Glomerular visceral epithelial cell (primary cell): ENCODE data around the gene NSMCE4A.
"Not testable (repeated sequence)": the region's sequence is repeated elsewhere in the genome, so short reads cannot be mapped to it uniquely, and the experiment has no call there.

Experiments used
- DNase-seq: peaks from one replicate; pipeline ENCODE4 v3.0.0-alpha.2; 2016; ENCODE audit errors: extremely low spot score

Gene NSMCE4A, protein sequence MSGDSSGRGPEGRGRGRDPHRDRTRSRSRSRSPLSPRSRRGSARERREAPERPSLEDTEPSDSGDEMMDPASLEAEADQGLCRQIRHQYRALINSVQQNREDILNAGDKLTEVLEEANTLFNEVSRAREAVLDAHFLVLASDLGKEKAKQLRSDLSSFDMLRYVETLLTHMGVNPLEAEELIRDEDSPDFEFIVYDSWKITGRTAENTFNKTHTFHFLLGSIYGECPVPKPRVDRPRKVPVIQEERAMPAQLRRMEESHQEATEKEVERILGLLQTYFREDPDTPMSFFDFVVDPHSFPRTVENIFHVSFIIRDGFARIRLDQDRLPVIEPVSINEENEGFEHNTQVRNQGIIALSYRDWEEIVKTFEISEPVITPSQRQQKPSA

DNA sequence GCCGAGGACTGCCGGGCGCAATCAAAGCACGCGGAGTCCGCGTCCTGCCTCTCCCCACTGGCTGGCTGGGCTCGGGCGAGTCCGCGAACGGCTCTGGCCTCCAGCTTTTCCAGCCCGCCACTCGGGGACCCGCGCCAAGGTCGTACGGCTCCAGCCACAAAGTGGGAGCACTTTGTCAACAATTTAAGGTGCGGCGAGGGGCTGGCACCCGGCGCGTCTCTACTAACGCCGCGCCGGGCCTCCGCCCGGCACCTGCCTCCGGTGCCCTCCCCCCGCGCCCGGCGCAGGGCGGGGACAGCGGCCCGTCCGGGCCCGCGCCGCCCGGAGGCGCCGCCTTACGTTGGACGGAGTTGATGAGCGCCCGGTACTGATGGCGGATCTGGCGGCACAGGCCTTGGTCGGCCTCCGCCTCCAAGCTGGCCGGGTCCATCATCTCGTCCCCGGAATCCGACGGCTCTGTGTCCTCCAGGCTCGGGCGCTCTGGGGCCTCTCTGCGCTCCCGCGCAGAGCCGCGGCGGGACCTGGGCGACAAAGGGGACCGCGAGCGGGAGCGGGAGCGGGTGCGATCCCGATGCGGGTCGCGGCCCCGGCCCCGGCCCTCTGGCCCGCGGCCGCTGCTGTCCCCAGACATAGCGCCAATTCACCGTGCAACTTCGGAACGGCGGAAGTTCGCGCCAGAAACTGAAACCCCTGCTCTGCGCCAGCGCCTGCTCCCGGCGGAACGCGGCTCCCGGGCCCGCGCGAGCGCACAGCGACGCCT, at the start of gene NSMCE4A:
TSS of gene NSMCE4A (minus strand) at position 683 of the 760 bp plus-strand sequence. CDS start at position 631, 52 bp downstream.
- peak; percentile 70 for DNase-seq

- DNase-seq: not testable (repeated sequence)
These were observed 48.2 kb upstream of the NSMCE4A start for GRCh38 chr10:122023257-122023656.

GRCh38 chr10:122022276-122022675, 47.3 kb upstream of the NSMCE4A start:
- DNase-seq: no peak

GRCh38 chr10:122021828-122022227, 46.8 kb upstream of the NSMCE4A start:
- no peak for DNase-seq

- DNase-seq: no peak
These were observed 46.4 kb upstream of the NSMCE4A start for GRCh38 chr10:122021379-122021778.

DNA sequence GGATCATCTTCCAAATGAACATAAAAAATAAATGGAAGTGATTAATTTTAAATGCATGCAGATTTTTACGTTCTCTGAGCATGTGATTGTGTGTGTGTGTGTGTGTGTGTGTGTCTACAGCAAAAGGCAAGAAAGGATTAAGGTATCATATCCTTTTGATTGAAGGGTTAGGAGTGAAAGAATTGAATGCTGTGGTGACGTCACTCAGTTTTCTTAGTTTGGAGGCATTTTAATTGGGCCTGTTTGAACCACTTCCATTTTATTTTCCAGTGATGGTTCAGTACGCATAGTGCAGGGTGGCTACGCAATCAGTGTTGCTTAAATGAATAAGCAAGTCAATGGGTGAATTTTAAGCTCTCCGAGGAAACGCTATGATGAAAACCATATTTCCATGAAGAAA, 45.2 kb upstream of the NSMCE4A start:
- no peak for DNase-seq

- peak; percentile 19 for DNase-seq
These were observed 44.5 kb upstream of the NSMCE4A start for GRCh38 chr10:122019414-122019975.

- DNase-seq: no peak
These were observed 44.0 kb upstream of the NSMCE4A start for GRCh38 chr10:122018951-122019413.

GRCh38 chr10:122018491-122018890, 43.5 kb upstream of the NSMCE4A start:
- DNase-seq: no peak

- DNase-seq: not testable (repeated sequence)
These were observed 42.9 kb upstream of the NSMCE4A start for GRCh38 chr10:122017926-122018325.

DNA sequence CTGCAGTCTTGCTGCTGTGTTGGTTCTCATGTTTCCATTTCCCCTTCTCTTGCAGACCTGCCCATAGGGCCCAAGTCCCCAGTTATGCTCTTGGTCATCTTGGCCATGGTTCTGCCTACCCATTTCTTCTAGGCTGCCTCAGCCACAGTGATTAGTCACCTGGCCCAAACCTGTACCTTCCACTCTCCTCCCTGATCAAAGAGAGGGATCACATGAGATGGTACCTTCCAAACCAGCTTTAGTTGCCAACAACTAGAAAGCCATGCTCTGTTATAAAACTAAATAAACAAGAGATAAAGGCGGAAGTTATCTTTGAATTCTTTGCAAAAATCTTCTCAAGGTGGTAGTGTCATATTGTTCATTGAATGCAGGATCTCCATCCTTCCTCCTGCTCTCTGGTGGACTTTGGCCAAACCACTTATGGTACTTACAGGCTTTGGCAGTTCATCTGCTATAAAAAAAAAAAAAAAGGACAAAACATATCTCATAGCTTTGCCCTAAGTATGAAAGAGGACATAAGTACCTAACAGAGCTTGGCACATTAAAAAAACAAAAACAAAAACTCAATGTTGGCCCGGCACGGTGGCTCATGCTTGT, 39.7 kb upstream of the NSMCE4A start:
- DNase-seq: no peak

GRCh38 chr10:122013311-122013780, 38.3 kb upstream of the NSMCE4A start:
- no peak for DNase-seq

- no peak for DNase-seq
These were observed 37.7 kb upstream of the NSMCE4A start for GRCh38 chr10:122012731-122013130.

GRCh38 chr10:122010405-122011050, 35.5 kb upstream of the NSMCE4A start:
- DNase-seq: no peak

DNA sequence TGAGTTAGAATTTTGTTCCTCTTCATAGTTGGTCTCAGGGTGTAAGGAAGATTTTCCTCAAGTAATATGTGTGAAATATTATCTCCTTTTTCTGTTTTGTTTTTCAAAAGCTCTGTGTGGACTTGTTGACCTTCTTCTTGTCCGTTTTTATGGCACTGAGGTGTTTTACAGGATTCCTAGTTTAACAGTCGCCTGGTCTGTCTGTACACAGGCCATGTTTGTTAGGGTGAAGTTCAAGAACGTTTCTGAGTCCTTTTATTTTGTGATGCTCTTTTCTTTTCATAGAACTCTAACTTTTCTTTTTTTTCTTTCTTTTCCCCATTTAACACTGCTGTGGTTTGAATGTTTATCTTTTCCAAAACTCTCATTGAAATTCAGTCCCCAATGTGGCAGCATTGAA, 32.4 kb upstream of the NSMCE4A start:
- DNase-seq: no peak

DNA sequence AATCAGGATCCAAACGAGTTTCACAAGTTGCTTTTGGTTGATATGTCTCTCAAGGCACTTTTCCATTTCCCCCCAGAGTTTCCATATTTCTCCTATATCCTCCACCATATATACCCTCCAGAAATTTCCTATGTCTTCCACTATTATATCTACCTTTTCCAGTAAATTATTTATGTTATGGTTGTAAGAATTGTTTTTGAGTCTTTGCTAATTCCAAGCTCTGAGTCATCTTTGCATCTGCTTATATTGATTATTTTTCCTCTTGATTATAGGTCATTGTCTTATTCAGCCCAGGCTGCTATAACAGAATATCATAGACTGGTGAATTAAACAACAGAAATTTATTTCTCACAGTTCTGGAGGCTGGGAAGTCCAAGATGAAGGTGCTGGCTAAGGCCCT, 26.7 kb upstream of the NSMCE4A start:
- DNase-seq: no peak

DNA sequence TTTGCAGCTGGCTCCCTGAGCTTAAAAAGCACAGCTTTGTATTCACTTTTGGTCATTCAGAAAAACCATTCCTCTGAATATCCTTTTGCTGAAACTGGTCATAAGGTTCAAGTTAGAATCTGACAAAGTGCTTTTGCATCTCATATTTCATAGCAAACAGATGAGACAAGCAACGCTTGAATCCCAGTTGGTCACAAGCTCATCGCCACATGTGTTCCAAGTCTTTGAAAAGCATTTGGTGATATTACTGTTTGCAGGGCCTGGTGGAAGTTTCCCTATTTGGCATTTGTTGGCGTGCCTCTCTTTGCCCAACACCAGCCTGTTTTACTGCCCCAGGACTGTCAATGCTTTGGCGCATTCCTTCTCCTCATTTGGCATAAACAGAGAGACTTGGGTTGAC, 24.3 kb upstream of the NSMCE4A start:
- DNase-seq: no peak

- no peak for DNase-seq
These were observed 23.4 kb upstream of the NSMCE4A start for GRCh38 chr10:121998462-121998861.

DNA sequence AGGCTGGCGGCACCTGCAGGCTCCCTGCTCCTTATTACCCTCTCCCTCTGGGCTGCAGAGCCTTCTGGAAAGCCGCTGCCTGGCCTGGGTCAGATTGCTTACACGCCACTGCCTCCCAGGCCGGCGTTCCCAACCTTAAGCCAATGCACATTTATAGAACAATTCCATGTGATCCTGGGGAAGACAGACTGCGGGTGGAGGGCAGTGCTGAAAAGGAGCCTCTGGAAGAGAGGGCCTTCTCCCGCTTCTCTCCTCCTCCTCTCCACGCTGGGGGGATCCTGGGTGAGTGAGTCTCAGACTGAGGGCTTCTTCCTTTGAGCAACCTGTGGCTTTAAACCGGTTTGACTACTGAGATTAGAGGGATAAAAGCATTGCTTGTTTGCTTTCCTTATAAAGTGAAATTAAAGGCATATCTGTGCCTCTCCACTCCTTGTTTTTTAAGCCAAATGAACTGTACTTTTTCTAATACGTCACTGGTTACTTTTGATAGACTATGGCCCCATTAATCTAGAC, 19.5 kb upstream of the NSMCE4A start:
- no peak for DNase-seq

- not testable (repeated sequence) for DNase-seq
These were observed 16.7 kb upstream of the NSMCE4A start for GRCh38 chr10:121991727-121992126.

- DNase-seq: no peak
These were observed 15.1 kb upstream of the NSMCE4A start for GRCh38 chr10:121990015-121990677.
